H1 (cell line): ENCODE data around the gene THOC6. TPM values are rescaled to one million over a fixed set of nuclear protein-coding genes. Genes with fewer than 3 reads are reported as not detected.
A peak's percentile ranks its signal among the peaks of the same experiment; 100 is the strongest.

ENCODE experiments used
- CTCF ChIA-PET: fragments of 300-600 bp; sonication (Branson Sonifier 250); formaldehyde crosslinking; loops from one replicate; lab custom pipeline; 2021; ENCODE audit not compliant: partially characterized antibody; lab: Charles Lee
- POLR2A ChIA-PET: fragments of 300-600 bp; sonication (Branson Sonifier 250); formaldehyde crosslinking; loops from one replicate; lab custom pipeline; 2021; ENCODE audit warnings: inconsistent platforms; ENCODE audit not compliant: partially characterized antibody; lab: Charles Lee
- DNase-seq, 2 experiments: peaks; one replicate each; pipeline versions ENCODE4 v3.0.0 to v3.0.0-alpha.2; 2010 to 2022; ENCODE audit warnings: low spot score in 2 of 2, low read depth in 1 of 2, mixed read lengths in 1 of 2
- FAIRE-seq: peaks from 2 replicates; lab custom pipeline; 2011; peaks lifted over from hg19 to GRCh38; lab: Jason Lieb, UNC
- H2AFZ ChIP-seq: 2 replicates; pipeline ENCODE4 v1.8.1; 2012; ENCODE audit warnings: low read length, inconsistent platforms
- H2AK5ac ChIP-seq: 2 replicates; pipeline ENCODE4 v1.6.1; 2013; ENCODE audit warnings: low read depth, low read length
- H2BK120ac ChIP-seq: replicated peaks from 2 replicates; pipeline ENCODE3; 2013; ENCODE audit warnings: low read depth, low read length, inconsistent platforms
- H2BK12ac ChIP-seq: 2 replicates; pipeline ENCODE4 v1.6.1; 2013; ENCODE audit warnings: low read depth, low read length
- H2BK15ac ChIP-seq: 2 replicates; pipeline ENCODE4 v1.6.1; 2013; ENCODE audit warnings: low read length
- H2BK20ac ChIP-seq: 2 replicates; pipeline ENCODE4 v1.6.1; 2013; ENCODE audit warnings: low read length
- H2BK5ac ChIP-seq: 2 replicates; pipeline ENCODE4 v1.6.1; 2013; ENCODE audit warnings: low read depth, low read length
- H3K14ac ChIP-seq: 2 replicates; pipeline ENCODE4 v1.6.1; 2013; ENCODE audit warnings: inconsistent platforms; ENCODE audit not compliant: insufficient read length
- H3K18ac ChIP-seq: 2 replicates; pipeline ENCODE4 v1.6.1; 2013; ENCODE audit warnings: low read length; ENCODE audit errors: extremely low read depth
- H3K23ac ChIP-seq: 2 replicates; pipeline ENCODE4 v1.6.1; 2013; ENCODE audit warnings: inconsistent platforms; ENCODE audit not compliant: insufficient read length
- H3K23me2 ChIP-seq: 2 replicates; pipeline ENCODE4 v1.6.1; 2013; ENCODE audit warnings: low read depth, low read length
- H3K27ac ChIP-seq: 2 replicates; pipeline ENCODE4 v1.6.1; 2011; ENCODE audit warnings: low read depth, low read length, inconsistent platforms
- H3K27me3 ChIP-seq, 4 experiments: replicated peaks in 1 of 4; 1 replicate in 1 of 4; 2 replicates in 3 of 4; pipeline versions ENCODE4 v1.6.1 to v1.8.1; 2011 to 2013; ENCODE audit warnings: low read length in 3 of 4, mild to moderate bottlenecking in 3 of 4, inconsistent platforms in 2 of 4, mixed read lengths in 2 of 4, moderate library complexity in 1 of 4; ENCODE audit not compliant: control insufficient read depth in 3 of 4, insufficient read depth in 3 of 4; ENCODE audit errors: extremely low read depth in 1 of 4
- H3K36me3 ChIP-seq, 4 experiments: 2 replicates each; pipeline versions ENCODE4 v1.6.1 to v1.8.1; 2011 to 2013; ENCODE audit warnings: mild to moderate bottlenecking in 4 of 4, low read length in 3 of 4, moderate library complexity in 2 of 4, control low read depth in 1 of 4, inconsistent platforms in 1 of 4; ENCODE audit not compliant: insufficient read depth in 4 of 4, control insufficient read depth in 2 of 4
- H3K4ac ChIP-seq: replicated peaks from 2 replicates; pipeline ENCODE3; 2013; ENCODE audit warnings: low read length, low read depth, mixed read lengths, inconsistent platforms; ENCODE audit not compliant: insufficient read length
- H3K4me1 ChIP-seq, 4 experiments: replicated peaks in 1 of 4; 1 replicate in 1 of 4; 2 replicates in 3 of 4; pipeline versions ENCODE4 v1.6.1 to v1.8.1; 2011 to 2013; ENCODE audit warnings: low read length in 3 of 4, inconsistent platforms in 2 of 4, mixed read lengths in 1 of 4; ENCODE audit not compliant: insufficient read depth in 4 of 4, control insufficient read depth in 3 of 4
- H3K4me2 ChIP-seq, 2 experiments: 2 replicates each; pipeline versions ENCODE4 v1.6.1 to v1.8.1; 2011 to 2013; ENCODE audit warnings: low read depth in 2 of 2, low read length in 2 of 2, control low read depth in 1 of 2, inconsistent platforms in 1 of 2, mild to moderate bottlenecking in 1 of 2; ENCODE audit not compliant: insufficient read depth in 1 of 2
- H3K4me3 ChIP-seq, 4 experiments: fragments of 200-600, 300-600 bp in 1 of 4; sonication (generic), shearing (Covaris generic), sonication (Bioruptor Twin) in 1 of 4; 2 replicates each; pipeline versions ENCODE4 v1.5.1 to v1.8.1; 2011 to 2016; ENCODE audit warnings: low read length in 4 of 4, low read depth in 3 of 4, control low read depth in 2 of 4, inconsistent platforms in 2 of 4, mild to moderate bottlenecking in 2 of 4, mixed read lengths in 1 of 4, moderate library complexity in 1 of 4; ENCODE audit not compliant: insufficient read depth in 2 of 4; ENCODE audit errors: extremely low read depth in 1 of 4
- H3K56ac ChIP-seq: replicated peaks from 2 replicates; pipeline ENCODE3; 2013; ENCODE audit warnings: low read depth, mild to moderate bottlenecking, mixed read lengths, low read length, inconsistent platforms; ENCODE audit not compliant: insufficient read length
- H3K79me1 ChIP-seq: 2 replicates; pipeline ENCODE4 v1.6.1; 2013; ENCODE audit warnings: low read depth, low read length, control low read depth
- H3K79me2 ChIP-seq, 2 experiments: 2 replicates each; pipeline versions ENCODE4 v1.6.1 to v1.8.1; 2012 to 2013; ENCODE audit warnings: low read length in 2 of 2, mild to moderate bottlenecking in 2 of 2, inconsistent platforms in 1 of 2; ENCODE audit not compliant: insufficient read depth in 2 of 2, control insufficient read depth in 1 of 2
- H3K9ac ChIP-seq, 4 experiments: replicated peaks in 1 of 4; 1 replicate in 1 of 4; 2 replicates in 3 of 4; pipeline versions ENCODE4 v1.6.1 to v1.8.1; 2011 to 2013; ENCODE audit warnings: low read depth in 3 of 4, low read length in 3 of 4, control low read depth in 2 of 4, mild to moderate bottlenecking in 2 of 4, moderate library complexity in 2 of 4, inconsistent platforms in 1 of 4; ENCODE audit errors: extremely low read depth in 1 of 4
- H3K9me3 ChIP-seq, 2 experiments: 2 replicates each; pipeline versions ENCODE4 v1.6.1 to v1.8.1; 2012 to 2013; ENCODE audit warnings: mild to moderate bottlenecking in 2 of 2, moderate library complexity in 2 of 2, control low read depth in 1 of 2, inconsistent platforms in 1 of 2, low read depth in 1 of 2, low read length in 1 of 2, mixed read lengths in 1 of 2; ENCODE audit not compliant: insufficient read depth in 2 of 2
- H4K20me1 ChIP-seq, 2 experiments: replicated peaks in 1 of 2; 2 replicates each; pipeline versions ENCODE3 to v1.8.1; 2011 to 2013; ENCODE audit warnings: inconsistent platforms in 2 of 2, low read length in 2 of 2, mild to moderate bottlenecking in 1 of 2; ENCODE audit not compliant: insufficient read depth in 2 of 2, control insufficient read depth in 1 of 2
- H4K5ac ChIP-seq: 2 replicates; pipeline ENCODE4 v1.6.1; 2013; ENCODE audit warnings: low read length, low read depth, mixed read lengths, inconsistent platforms; ENCODE audit not compliant: insufficient read length
- H4K8ac ChIP-seq: 2 replicates; pipeline ENCODE4 v1.8.0; 2013; ENCODE audit warnings: mild to moderate bottlenecking, moderate library complexity, low read length, inconsistent platforms; ENCODE audit not compliant: insufficient read depth; ENCODE audit errors: extremely low read depth
- H4K91ac ChIP-seq: replicated peaks from 2 replicates; pipeline ENCODE3; 2013; ENCODE audit warnings: low read length, mixed read lengths, inconsistent platforms; ENCODE audit not compliant: insufficient read length
- ASH2L ChIP-seq: fragments of 200-600, 300-600 bp; sonication (generic); IDR thresholded peaks from one replicate; pipeline ENCODE4 v1.7.1; 2017; ENCODE audit warnings: low read length
- BRCA1 ChIP-seq: IDR thresholded peaks from 2 replicates; pipeline ENCODE4 v1.6.1; 2012; ENCODE audit warnings: low read depth, low read length, improper control_type of control experiment
- CEBPB ChIP-seq: IDR thresholded peaks from 2 replicates; pipeline ENCODE4 v1.6.1; 2012; ENCODE audit warnings: low read depth, low read length
- CREB1 ChIP-seq: IDR thresholded peaks from 2 replicates; pipeline ENCODE4 v1.6.1; 2012; ENCODE audit warnings: inconsistent platforms
- KDM5A ChIP-seq: fragments of 200-600 bp; IDR thresholded peaks from 2 replicates; pipeline ENCODE4 v1.7.1; 2012; ENCODE audit warnings: mild to moderate bottlenecking, low read length, inconsistent platforms, mixed read lengths
- POLR2A ChIP-seq, 2 experiments: IDR thresholded peaks; 1 replicate in 1 of 2; 2 replicates in 1 of 2; pipeline ENCODE4 v1.6.1; 2011; ENCODE audit warnings: low read depth in 2 of 2, low read length in 2 of 2, mild to moderate bottlenecking in 2 of 2; ENCODE audit errors: control extremely low read depth in 1 of 2
- POU5F1 ChIP-seq: IDR thresholded peaks from 2 replicates; pipeline ENCODE4 v1.6.1; 2011; ENCODE audit warnings: low read depth, mild to moderate bottlenecking, low read length, moderate library complexity
- SIN3A ChIP-seq, 2 experiments: IDR thresholded peaks in 1 of 2; conservative IDR thresholded peaks in 1 of 2; 2 replicates each; pipeline ENCODE4 v1.6.1; 2011 to 2012; ENCODE audit warnings: low read length in 2 of 2, improper control_type of control experiment in 1 of 2, low read depth in 1 of 2, mild to moderate bottlenecking in 1 of 2
- SUZ12 ChIP-seq: fragments of 200-600 bp; sonication (generic); IDR thresholded peaks from 2 replicates; pipeline ENCODE4 v1.6.1; 2012; ENCODE audit warnings: mild to moderate bottlenecking, inconsistent platforms, low read length, moderate library complexity, mixed read lengths
- TBP ChIP-seq: IDR thresholded peaks from 2 replicates; pipeline ENCODE4 v1.6.1; 2011; ENCODE audit warnings: low read depth, low read length, improper control_type of control experiment
- ZNF274 ChIP-seq: IDR thresholded peaks from 2 replicates; pipeline ENCODE4 v1.7.0; 2012; ENCODE audit warnings: low read length, borderline replicate concordance; ENCODE audit errors: extremely low read depth
- WGBS, 2 experiments: shearing (Covaris generic) in 1 of 2; methylation state at CpG; one replicate each; pipeline versions ENCODE4 v1.1.6 to v1.1.7; 2013 to 2015; ENCODE audit warnings: low lambda C conversion rate in 2 of 2, mixed read lengths in 2 of 2, inconsistent platforms in 1 of 2, low coverage in 1 of 2, missing lambda C conversion rate in 1 of 2; ENCODE audit not compliant: insufficient replicate concordance in 2 of 2, insufficient coverage in 1 of 2, insufficient read length in 1 of 2; ENCODE audit errors: extremely low coverage in 1 of 2, missing lambda C conversion rate in 1 of 2; 5-methylcytosine and 5-hydroxymethylcytosine counted together
- polyA plus RNA-seq, 7 experiments: library from polyadenylated mRNA; depleted of rRNA in 3 of 7; stranded (reverse) in 5 of 7; unstranded in 2 of 7; fragments of >200 nt in 5 of 7; fragments of 200-250 nt in 2 of 7; gene quantifications; 1 replicate in 5 of 7; 2 replicates in 1 of 7; 4 replicates in 1 of 7; pipeline versions ENCODE4 v1.2.1 to v1.2.3, GENCODE V29; 2011 to 2013; ENCODE audit warnings: missing spikeins in 2 of 7, mixed read lengths in 2 of 7
- total RNA-seq: library from RNA; stranded (reverse); fragmentation: NEBNext Ultra II Directional; extraction: Animal tissue kit (Norgen Biotek cat#: 25700); gene quantifications from 2 replicates; pipeline ENCODE4 v1.2.1, GENCODE V29; 2021

THOC6 gene
- total and polyA plus RNA-seq, 2 of the 8 experiments (the other 6 are each of a cell fraction or from before 2014, with no cell fraction given) = 78.5 to 111 TPM

- H2BK20ac ChIP-seq = no peak within 1 kb of the TSS
- H3K18ac ChIP-seq = peak within 1 kb of the TSS; percentile 96
- H4K5ac ChIP-seq = peak within 1 kb of the TSS; percentile 100
- peak within 1 kb of the TSS; percentile 99 for H4K91ac ChIP-seq
- H2BK12ac ChIP-seq = peak within 1 kb of the TSS; percentile 80
- peaks cover 10 to 21% of the 10 kb centered on the region in 2 experiments for H4K20me1 ChIP-seq
- H3K27me3 ChIP-seq = no peaks in the 10 kb centered on the region; a peak in 1 of 7 replicates
- CTCF ChIA-PET = interaction anchor here (0.5 to 3.7 kb wide), 10 partner anchors 9 to 266 kb away, joined by 3 to 27 read pairs (median 6); partner anchors contain the start of genes CLDN6 and PAQR4
- peak within 1 kb of the TSS; percentile 57 to 93 (median 82); a peak in 6 of 7 replicates for H3K9ac ChIP-seq
- peaks cover 12% of the 10 kb centered on the region; the same call in 1 of the 2 replicates for H3K23me2 ChIP-seq
- H2BK120ac ChIP-seq = peak within 1 kb of the TSS; percentile 43
- H3K56ac ChIP-seq = peak within 1 kb of the TSS; percentile 95
- no peaks in the 10 kb centered on the region for H3K9me3 ChIP-seq
- DNase-seq = peak in 1 of 2 experiments; percentile 95
- H3K4me2 ChIP-seq = peak within 1 kb of the TSS; percentile 38 to 93
- H3K14ac ChIP-seq = no peak within 1 kb of the TSS
- peak within 1 kb of the TSS; percentile 91 for H3K27ac ChIP-seq
- H4K8ac ChIP-seq = peak within 1 kb of the TSS; percentile 98
- peak within 1 kb of the TSS; percentile 61; the same call in 1 of the 2 replicates for H2BK15ac ChIP-seq
- H3K79me2 ChIP-seq = peaks cover 0 to 8% of the 10 kb centered on the region in 2 experiments; a peak in 2 of 4 replicates
- no peak within 1 kb of the TSS for H2AFZ ChIP-seq
- H2BK5ac ChIP-seq = peak within 1 kb of the TSS; percentile 97
- H3K4me3 ChIP-seq = peak within 1 kb of the TSS; percentile 68 to 79 (median 73)
- peak within 1 kb of the TSS; percentile 81 for H3K4ac ChIP-seq
- H3K36me3 ChIP-seq = peaks cover 4 to 16% (median 9%) of the 10 kb centered on the region in 4 experiments; a peak in 5 of 8 replicates
- no peak within 1 kb of the TSS for H3K23ac ChIP-seq
- WGBS, 2 experiments = 5% methylated on average over 66 of the region's 91 CpGs; no CpG with 5 or more reads in 1 of the 2 experiments
- POLR2A ChIA-PET = interaction anchor here (0.7 to 25.4 kb wide), 14 partner anchors 8 to 183 kb away, joined by 3 to 455 read pairs (median 6); partner anchors contain the start of genes CLDN6, CLDN9, HCFC1R1 and KREMEN2
- peaks cover 6% of the 10 kb centered on the region for H3K79me1 ChIP-seq
- H3K4me1 ChIP-seq = peaks cover 3 to 23% (median 14%) of the 10 kb centered on the region in 4 experiments
- no peak for FAIRE-seq
- H2AK5ac ChIP-seq = no peak within 1 kb of the TSS
- TF ChIP-seq ASH2L = peak; percentile 39
- TF ChIP-seq ZNF274 = no peak
- 0 out of 4 replicates have a peak, but pooled peaks of 1 of the 2 experiments have one; percentile 31 for TF ChIP-seq SIN3A (conservative IDR thresholded peaks at IDR 0.05 in 1 of 2, IDR thresholded peaks at IDR 0.05 in 1 of 2; ENCODE audit: low read depth in 1 of 2, low read length in 2 of 2)
- TF ChIP-seq POLR2A (IDR thresholded peaks at IDR 0.05; ENCODE audit: control extremely low read depth in 1 of 2, low read depth in 2 of 2, low read length in 2 of 2) = peak in 1 of 2 experiments; percentile 79; a peak in 2 of 3 replicates
- TF ChIP-seq KDM5A = no peak
- no peak for TF ChIP-seq CREB1
- no peak for TF ChIP-seq CEBPB
- no peak for TF ChIP-seq POU5F1
- TF ChIP-seq TBP = peak; percentile 39; the same call in 1 of the 2 replicates
- no peak for TF ChIP-seq BRCA1
- TF ChIP-seq SUZ12 = no peak
Measured at GRCh38 chr16:2980227-2981176, 43.3 kb upstream of the THOC6 start, which contains the start of gene PKMYT1. Gene PKMYT1 (minus strand): TSS chr16:2980446. CDS start chr16:2979657, 789 bp downstream.
